Ramos (cell line): ENCODE results near the gene RALGPS2.

Experiments
- in situ Hi-C: fragments of 300-500 bp; cut with MboI; formaldehyde crosslinking; loops from one replicate; pipeline ENCODE4 v1.14.3; 2022; ENCODE audit warnings: low sequenced_read_pairs; ENCODE audit not compliant: unreplicated experiment

The RALGPS2 gene

DNA sequence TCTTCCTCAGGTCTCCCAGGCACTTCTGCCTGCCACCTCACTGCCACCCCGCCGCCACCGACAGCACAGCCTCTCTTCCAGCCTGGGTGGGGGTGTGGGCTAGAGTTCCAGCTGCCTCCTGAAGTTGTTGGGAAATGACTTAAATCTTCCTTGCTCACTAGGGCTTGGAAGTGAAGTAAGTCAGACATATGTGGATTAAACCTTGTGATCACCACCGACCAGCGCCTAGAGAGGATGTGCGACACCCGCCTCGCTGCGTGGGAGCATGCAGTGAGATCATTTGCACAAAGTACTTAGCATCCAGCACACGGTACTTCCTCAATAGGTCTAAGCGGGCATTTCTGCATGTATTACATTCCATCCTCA, 229.3 kb downstream of the RALGPS2 start:
- in situ Hi-C loops: no loop called here

- in situ Hi-C loops: no loop called here
Observed at GRCh38 chr1:178954937-178955336, 229.9 kb downstream of the RALGPS2 start.

GRCh38 chr1:178955391-178955954, 230.4 kb downstream of the RALGPS2 start:
- in situ Hi-C loops: no loop called here

DNA sequence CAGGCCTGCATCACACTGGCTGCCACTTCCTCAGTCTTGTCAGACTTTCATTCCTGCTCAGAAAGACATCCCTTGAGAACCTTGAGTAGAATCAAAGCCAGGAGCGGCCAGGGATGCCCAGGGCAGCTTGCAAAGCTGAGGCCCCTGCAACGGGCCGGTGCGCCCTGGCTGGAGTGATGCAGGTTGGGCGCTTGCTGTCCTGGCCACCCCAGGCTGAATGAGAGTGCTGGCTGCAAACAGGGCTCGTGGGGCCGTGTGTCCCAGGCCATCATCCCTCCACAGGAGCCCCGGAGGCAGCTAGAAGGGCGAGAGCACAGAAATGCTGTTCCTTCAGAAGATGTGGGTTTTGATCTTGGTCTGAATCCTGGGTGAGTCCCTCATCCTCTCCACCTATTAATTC, 233.4 kb downstream of the RALGPS2 start:
- in situ Hi-C loops: no loop called here

GRCh38 chr1:178959543-178960460, 234.8 kb downstream of the RALGPS2 start:
- in situ Hi-C loops: no loop called here

DNA sequence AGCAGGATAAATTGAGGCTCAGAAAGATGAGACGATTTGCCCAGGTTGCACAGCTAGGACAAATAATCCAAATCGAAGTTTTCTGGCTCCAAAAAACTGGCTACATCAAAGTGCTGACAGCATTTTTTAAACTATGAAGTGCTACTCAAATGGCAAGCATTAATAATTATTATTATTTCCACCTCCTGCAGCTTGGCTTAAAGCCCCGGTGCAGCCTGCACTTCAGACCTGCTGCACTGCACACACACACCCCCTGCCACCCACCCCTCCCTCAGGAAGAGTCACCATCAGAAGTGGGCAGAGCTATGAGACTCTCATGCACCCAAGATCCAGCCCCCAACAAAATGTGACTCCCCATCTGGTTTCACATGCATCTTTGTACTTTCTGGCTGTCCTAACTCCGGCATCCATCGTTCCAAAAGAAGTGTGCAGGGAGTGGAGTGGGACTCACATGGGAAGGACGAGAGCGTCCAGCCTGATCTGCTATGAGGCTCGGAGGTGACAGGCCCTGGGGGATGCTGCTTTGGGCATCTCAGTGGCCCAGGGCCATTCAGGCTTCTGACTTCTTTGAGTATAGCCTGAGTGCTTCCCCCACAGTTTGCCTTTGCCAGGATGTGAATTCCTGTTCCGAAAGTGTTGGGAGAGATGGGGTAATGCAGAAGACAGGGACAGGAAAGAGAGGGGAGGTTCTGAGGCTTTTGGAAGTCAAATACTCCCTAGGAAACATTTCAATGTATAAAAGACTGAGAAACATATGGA, 235.6 kb downstream of the RALGPS2 start:
- in situ Hi-C loops: no loop called here

DNA sequence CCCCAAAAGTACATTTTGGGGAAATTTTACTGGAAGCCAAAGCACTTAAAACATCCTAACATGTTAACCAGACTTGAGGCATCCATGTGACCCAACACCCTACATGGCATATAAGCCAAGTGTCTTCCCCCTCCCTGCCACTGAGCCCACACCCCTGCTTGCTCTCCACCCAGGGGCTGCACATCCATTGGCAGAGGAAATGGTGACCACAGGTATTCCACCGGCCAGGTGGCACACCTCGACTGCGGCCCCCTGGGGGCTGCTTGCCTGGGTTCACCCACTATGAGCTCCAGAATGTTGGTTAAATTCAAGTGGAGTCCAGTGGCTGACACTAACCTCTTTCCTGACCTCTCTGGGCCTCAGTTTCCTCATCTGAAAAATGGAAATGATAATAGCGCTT, 236.3 kb downstream of the RALGPS2 start:
- in situ Hi-C loops: no loop called here

GRCh38 chr1:178961868-178962267, 236.8 kb downstream of the RALGPS2 start:
- in situ Hi-C loops: no loop called here

- in situ Hi-C loops: no loop called here
Observed at GRCh38 chr1:178962853-178963711, 238.0 kb downstream of the RALGPS2 start.

DNA sequence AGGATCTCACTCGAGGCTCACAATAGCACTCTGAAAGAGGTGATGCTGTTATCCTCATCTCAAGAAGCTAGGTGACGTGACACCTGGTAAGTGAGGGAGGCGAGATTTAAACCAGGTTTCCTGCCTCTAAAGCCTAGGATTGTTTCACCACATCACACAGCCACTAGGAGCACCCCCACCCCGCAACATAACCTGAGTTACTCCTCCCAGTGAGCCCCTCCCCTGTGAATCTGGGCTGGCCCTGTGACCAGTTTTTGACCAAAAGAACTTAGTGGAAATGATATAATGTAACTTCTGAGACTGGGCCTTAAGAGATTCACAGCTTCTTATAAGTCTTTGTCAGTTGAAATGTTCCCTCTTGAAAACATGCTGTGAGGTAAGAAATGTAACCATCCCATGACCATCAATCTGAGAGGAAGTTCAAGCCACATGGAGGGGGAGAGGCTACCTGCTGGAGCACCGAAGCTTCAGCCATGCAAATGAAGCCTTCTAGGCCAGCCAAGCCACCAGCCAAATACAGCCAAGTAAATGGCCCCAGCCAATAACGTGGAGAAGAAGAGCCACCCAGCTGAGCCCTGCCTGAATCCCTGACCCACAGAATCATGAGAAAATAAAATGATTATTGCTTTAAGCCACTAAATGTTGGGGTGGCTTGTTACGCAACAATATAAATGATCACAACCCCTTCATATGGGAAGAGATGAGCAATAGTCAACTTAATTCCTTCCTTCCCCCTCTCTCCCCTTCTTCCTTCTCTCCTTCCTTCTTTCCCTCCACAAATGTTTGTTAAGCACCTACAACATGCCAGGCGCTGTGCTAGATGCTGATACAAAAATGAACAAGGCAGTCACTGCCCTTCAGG, 239.7 kb downstream of the RALGPS2 start:
- in situ Hi-C loops: no loop called here

DNA sequence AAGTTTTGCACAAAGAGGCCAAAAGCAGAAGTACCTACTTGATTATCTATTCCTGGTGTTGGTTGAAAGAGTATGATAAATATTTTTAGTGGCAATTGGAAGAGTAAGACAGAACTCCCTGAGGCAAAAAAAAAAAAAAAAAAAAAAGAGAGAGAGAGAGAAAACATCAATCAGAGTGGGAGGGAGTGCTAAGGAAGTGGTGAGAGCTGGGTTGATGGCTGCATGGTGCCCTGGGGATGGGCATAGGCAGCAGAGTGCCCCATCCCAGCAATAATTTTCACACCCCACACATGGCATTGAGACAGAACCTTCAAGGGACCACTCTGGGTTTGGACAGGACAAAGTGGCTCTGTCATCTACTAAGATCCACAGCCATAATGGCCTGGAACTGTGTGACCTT, 241.3 kb downstream of the RALGPS2 start:
- in situ Hi-C loops: no loop called here

DNA sequence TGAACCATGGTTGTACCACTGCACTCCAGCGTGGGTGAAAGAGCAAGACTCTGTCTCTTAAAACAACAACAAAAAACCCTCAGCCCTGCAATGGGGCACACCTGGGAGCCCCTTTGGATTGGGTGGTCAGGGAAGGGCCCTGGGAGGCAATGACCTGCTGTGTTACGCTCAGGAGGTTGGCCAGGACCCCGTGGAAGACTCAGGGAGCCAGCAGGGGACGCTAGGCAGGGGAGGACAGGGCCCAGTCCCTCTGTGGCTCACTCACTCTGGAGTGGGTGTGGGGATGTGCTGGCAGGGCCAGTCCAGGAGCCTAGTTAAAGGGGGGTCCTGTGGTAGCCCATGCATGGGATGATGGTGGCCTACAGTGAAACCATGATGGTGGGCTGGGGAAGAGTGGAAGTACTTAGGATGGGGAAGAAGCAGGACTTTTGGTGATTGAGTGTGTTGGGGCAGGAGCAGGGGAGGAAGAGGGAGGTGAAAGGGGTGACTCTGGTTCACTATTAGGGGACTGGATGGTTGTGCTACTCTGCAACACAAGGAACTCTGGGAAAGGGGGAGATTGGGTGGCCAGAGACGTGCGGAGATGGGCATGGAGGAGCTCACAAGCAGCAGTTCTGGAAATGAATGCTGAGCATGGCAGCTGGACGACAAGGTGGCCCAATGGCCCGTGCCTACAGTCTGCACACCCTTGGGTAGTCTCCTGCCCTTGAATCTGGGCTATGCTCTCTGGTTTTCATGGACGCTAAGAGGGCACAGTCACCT, 244.4 kb downstream of the RALGPS2 start:
- in situ Hi-C loops: no loop called here

GRCh38 chr1:178970184-178970583, 245.1 kb downstream of the RALGPS2 start:
- in situ Hi-C loops: no loop called here
